ENCODE data around the gene GBA3. TPM values are rescaled to one million over a fixed set of nuclear protein-coding genes. Genes with fewer than 3 reads are reported as not detected.

GBA3 gene
- total RNA-seq, 1 experiment from 2014 or later, result 0.09 TPM

- Mint-ChIP-seq H3K4me1 (no peaks in the 10 kb centered on the region), H3K4me3 (no peak overlapping the region), H3K27ac (no peak overlapping the region), H3K36me3 (no peaks in the 10 kb centered on the region), H3K27me3 (ENCODE audit: low read depth) (no peaks in the 10 kb centered on the region), H3K9me3 (peaks cover 4% of the 10 kb centered on the region; the same call in 1 of the 2 replicates)
- DNase-seq (ENCODE audit: low spot score), result no peak
- no peak for TF ChIP-seq TEAD4 (CRISPR knock-in tag; IDR thresholded peaks at IDR 0.05)
- no peak for TF ChIP-seq NR3C1 (CRISPR knock-in tag; conservative IDR thresholded peaks at IDR 0.05; ENCODE audit: low read depth)
- TF ChIP-seq TEAD1 (CRISPR knock-in tag; IDR thresholded peaks at IDR 0.05), result no peak
- no peak for TF ChIP-seq ETV6 (CRISPR knock-in tag; IDR thresholded peaks at IDR 0.05)
- TF ChIP-seq ATF3 (CRISPR knock-in tag; conservative IDR thresholded peaks at IDR 0.05), result no peak
- no peak for TF ChIP-seq CTCF (IDR thresholded peaks at IDR 0.05)
- no peak for TF ChIP-seq ZNF232 (CRISPR knock-in tag; IDR thresholded peaks at IDR 0.05)
- TF ChIP-seq ELF4 (CRISPR knock-in tag; IDR thresholded peaks at IDR 0.05; ENCODE audit: low read depth), result no peak
- TF ChIP-seq ZNF416 (CRISPR knock-in tag; IDR thresholded peaks at IDR 0.05), result no peak
- TF ChIP-seq ARID4B (CRISPR knock-in tag; IDR thresholded peaks at IDR 0.05; ENCODE audit: borderline replicate concordance), result no peak
- TF ChIP-seq TP53 (CRISPR knock-in tag; IDR thresholded peaks at IDR 0.05), result no peak
- TF ChIP-seq AR (CRISPR knock-in tag; IDR thresholded peaks at IDR 0.05), result no peak
- TF ChIP-seq NFYB (CRISPR knock-in tag; conservative IDR thresholded peaks at IDR 0.05; ENCODE audit: low read depth), result no peak
- TF ChIP-seq GABPB1 (CRISPR knock-in tag; IDR thresholded peaks at IDR 0.05), result no peak
- TF ChIP-seq ZNF423 (CRISPR knock-in tag; IDR thresholded peaks at IDR 0.05), result no peak
- TF ChIP-seq EMX1 (CRISPR knock-in tag; IDR thresholded peaks at IDR 0.05), result no peak
- no peak for TF ChIP-seq PRRX2 (CRISPR knock-in tag; IDR thresholded peaks at IDR 0.05)
- no peak for TF ChIP-seq ZNF138 (CRISPR knock-in tag; conservative IDR thresholded peaks at IDR 0.05)
- TF ChIP-seq ERG (CRISPR knock-in tag; IDR thresholded peaks at IDR 0.05), result no peak
- ATAC-seq, result no peak
- ChIA-PET CTCF (no interaction called here), POLR2A (no interaction called here)
These were observed 31.3 kb upstream of the GBA3 start for GRCh38 chr4:22661443-22661842.

Measured in WTC11 (cell line).